Fibroblast of lung (primary cell): ENCODE results near the gene EXOSC10. TPM values are rescaled to one million over a fixed set of nuclear protein-coding genes. Genes with fewer than 3 reads are reported as not detected.
"Not testable (repeated sequence)": the region's sequence is repeated elsewhere in the genome, so short reads cannot be mapped to it uniquely, and the experiment has no call there.

Experiments used
- DNase-seq, 2 donors: peaks; one replicate each; pipeline versions ENCODE4 v3.0.0 to v3.0.0-alpha.2; 2010; ENCODE audit warnings: low read depth in 2 of 2
- H2AFZ ChIP-seq: 2 replicates; pipeline ENCODE4 v1.5.1; 2012; ENCODE audit warnings: low read length, control low read depth, inconsistent platforms
- H3K27ac ChIP-seq: 2 replicates; pipeline ENCODE4 v1.5.1; 2011; ENCODE audit warnings: low read length, control low read depth; ENCODE audit not compliant: insufficient read depth
- H3K27me3 ChIP-seq: 2 replicates; pipeline ENCODE4 v1.5.1; 2011; ENCODE audit warnings: mild to moderate bottlenecking, low read length; ENCODE audit not compliant: control insufficient read depth, insufficient read depth
- H3K36me3 ChIP-seq: 2 replicates; pipeline ENCODE4 v1.5.1; 2011; ENCODE audit warnings: low read length; ENCODE audit not compliant: control insufficient read depth, insufficient read depth
- H3K4me1 ChIP-seq: 2 replicates; pipeline ENCODE4 v1.5.1; 2011; ENCODE audit warnings: low read length; ENCODE audit not compliant: control insufficient read depth, insufficient read depth; ENCODE audit errors: extremely low read depth
- H3K4me2 ChIP-seq: 2 replicates; pipeline ENCODE4 v1.5.1; 2011; ENCODE audit warnings: low read length, control low read depth; ENCODE audit not compliant: insufficient read depth; ENCODE audit errors: extremely low read depth
- H3K4me3 ChIP-seq, 4 experiments: fragments of 200-600 bp in 1 of 4; sonication (generic) in 1 of 4; replicated peaks in 1 of 4; 2 replicates each; pipeline ENCODE4 v1.5.1; 2011 to 2016; ENCODE audit warnings: low read length in 4 of 4, low read depth in 3 of 4, mild to moderate bottlenecking in 3 of 4, control low read depth in 2 of 4, inconsistent platforms in 1 of 4, mixed read lengths in 1 of 4; ENCODE audit not compliant: insufficient read depth in 1 of 4; ENCODE audit errors: control extremely low read depth in 1 of 4
- H3K79me2 ChIP-seq: 2 replicates; pipeline ENCODE4 v1.5.1; 2012; ENCODE audit warnings: mild to moderate bottlenecking, low read length, inconsistent platforms; ENCODE audit not compliant: control insufficient read depth, insufficient read depth
- H3K9ac ChIP-seq: 2 replicates; pipeline ENCODE4 v1.5.1; 2011; ENCODE audit warnings: mild to moderate bottlenecking, low read length, control low read depth; ENCODE audit not compliant: insufficient read depth
- H3K9me3 ChIP-seq: 2 replicates; pipeline ENCODE4 v1.5.1; 2012; ENCODE audit warnings: low read depth, low read length; ENCODE audit not compliant: control insufficient read depth, insufficient read depth
- H4K20me1 ChIP-seq: 2 replicates; pipeline ENCODE4 v1.5.1; 2011; ENCODE audit warnings: low read length; ENCODE audit not compliant: control insufficient read depth, insufficient read depth; ENCODE audit errors: extremely low read depth
- CTCF ChIP-seq, 2 donors: IDR thresholded peaks in 1 of 2; conservative IDR thresholded peaks in 1 of 2; 1 replicate in 1 of 2; 2 replicates in 1 of 2; pipeline ENCODE4 v1.5.1; 2011 to 2012; ENCODE audit warnings: low read length in 2 of 2, control low read depth in 1 of 2, inconsistent platforms in 1 of 2, low read depth in 1 of 2, mild to moderate bottlenecking in 1 of 2
- EZH2 ChIP-seq: IDR thresholded peaks from 2 replicates; pipeline ENCODE4 v1.5.1; 2012; ENCODE audit warnings: low read length, control low read depth, mild to moderate bottlenecking; ENCODE audit errors: missing control alignments
- polyA plus RNA-seq, 2 donors: library from polyadenylated mRNA; depleted of rRNA in 1 of 2; stranded (reverse) in 1 of 2; unstranded in 1 of 2; fragments of >200 nt; gene quantifications; 2 replicates each; pipeline ENCODE4 v1.2.1, GENCODE V29; 2011 to 2012; ENCODE audit warnings: missing spikeins in 1 of 2
- total RNA-seq: library from RNA; depleted of rRNA; stranded (reverse); fragments of >200 nt; gene quantifications from 2 replicates; pipeline ENCODE4 v1.2.1, GENCODE V29; 2014

Gene EXOSC10
- total and polyA plus RNA-seq, 2 donors (not counting 1 experiment from before 2014, with no cell fraction given): 36.2 to 56.3 TPM

GRCh38 chr1:11052839-11053757, 46.6 kb downstream of the EXOSC10 start:
- H3K36me3 ChIP-seq: peaks cover 14% of the 10 kb centered on the region
- H3K27ac ChIP-seq: no peak overlapping the region
- DNase-seq: no peak
- H3K4me3 ChIP-seq: no peak overlapping the region
- TF ChIP-seq EZH2: no peak
- TF ChIP-seq CTCF (conservative IDR thresholded peaks at IDR 0.05 in 1 of 2, IDR thresholded peaks at IDR 0.05 in 1 of 2; ENCODE audit: low read depth in 1 of 2, low read length in 2 of 2): no peak
- H3K9me3 ChIP-seq: no peaks in the 10 kb centered on the region
- H2AFZ ChIP-seq: no peak overlapping the region
- H3K79me2 ChIP-seq: peaks cover 2% of the 10 kb centered on the region
- no peaks in the 10 kb centered on the region for H4K20me1 ChIP-seq
- H3K4me1 ChIP-seq: no peaks in the 10 kb centered on the region
- H3K9ac ChIP-seq: no peak overlapping the region
- no peak overlapping the region for H3K4me2 ChIP-seq
- no peaks in the 10 kb centered on the region for H3K27me3 ChIP-seq

- TF ChIP-seq CTCF (conservative IDR thresholded peaks at IDR 0.05 in 1 of 2, IDR thresholded peaks at IDR 0.05 in 1 of 2; ENCODE audit: low read depth in 1 of 2, low read length in 2 of 2): no peak
- TF ChIP-seq EZH2: no peak
- Histone ChIP-seq H3K27me3 (no peaks in the 10 kb centered on the region), H3K27ac (no peak overlapping the region), H3K79me2 (no peaks in the 10 kb centered on the region), H3K4me1 (no peaks in the 10 kb centered on the region), H3K9me3 (no peaks in the 10 kb centered on the region), H3K9ac (no peak overlapping the region), H3K36me3 (peaks cover 10% of the 10 kb centered on the region), H3K4me3 (no peak overlapping the region), H4K20me1 (no peaks in the 10 kb centered on the region), H2AFZ (no peak overlapping the region), H3K4me2 (no peak overlapping the region)
- DNase-seq: no peak
Measured at GRCh38 chr1:11051781-11052511, 47.7 kb downstream of the EXOSC10 start.

GRCh38 chr1:11051121-11051520, 48.5 kb downstream of the EXOSC10 start:
- H3K4me2 ChIP-seq, H2AFZ ChIP-seq, H3K36me3 ChIP-seq, H3K9me3 ChIP-seq, H3K27ac ChIP-seq, H3K27me3 ChIP-seq, H3K4me1 ChIP-seq, H3K79me2 ChIP-seq, H4K20me1 ChIP-seq, H3K4me3 ChIP-seq, H3K9ac ChIP-seq: not testable (repeated sequence)
- DNase-seq: peak in 1 of 2 donors; percentile 13
